ENCODE results near the gene MFNG.

The MFNG gene

DNA sequence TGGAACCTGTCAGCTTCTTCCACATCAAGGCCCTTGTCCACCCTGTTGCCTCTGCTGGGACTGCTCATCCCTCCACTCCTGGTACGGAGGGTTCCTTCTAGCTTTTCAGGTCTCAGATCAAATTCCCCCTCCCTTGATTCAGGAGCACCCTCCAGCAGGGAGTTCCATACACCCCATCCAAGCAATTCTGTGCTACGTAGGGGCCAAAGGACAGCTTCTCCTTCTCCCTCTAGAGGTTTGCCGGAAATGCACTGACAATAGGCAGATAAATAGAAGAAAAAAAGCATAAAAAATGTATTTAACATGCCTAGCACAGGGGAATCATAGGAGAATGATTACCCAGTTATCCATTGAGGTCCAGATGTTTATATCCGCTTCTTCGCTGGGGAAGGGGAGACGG lies 36.3 kb upstream of the MFNG start:
- H3K27me3 ChIP-seq (ENCODE audit: insufficient read depth, low read length, poor library complexity, severe bottlenecking), result no peaks in the 10 kb centered on the region
- H3K9me3 ChIP-seq (ENCODE audit: insufficient read depth, low read depth, low read length), result no peaks in the 10 kb centered on the region
- H4K20me1 ChIP-seq (ENCODE audit: insufficient read depth, low read length, poor library complexity, severe bottlenecking), result no peaks in the 10 kb centered on the region
- no peak overlapping the region for H2AFZ ChIP-seq (ENCODE audit: low read length)
- H3K9ac ChIP-seq (ENCODE audit: low read depth, low read length, poor library complexity, severe bottlenecking), result no peak overlapping the region
- TF ChIP-seq EZH2phosphoT487 (IDR thresholded peaks at IDR 0.05; ENCODE audit: borderline replicate concordance), result no peak
- TF ChIP-seq, protein P1, sequence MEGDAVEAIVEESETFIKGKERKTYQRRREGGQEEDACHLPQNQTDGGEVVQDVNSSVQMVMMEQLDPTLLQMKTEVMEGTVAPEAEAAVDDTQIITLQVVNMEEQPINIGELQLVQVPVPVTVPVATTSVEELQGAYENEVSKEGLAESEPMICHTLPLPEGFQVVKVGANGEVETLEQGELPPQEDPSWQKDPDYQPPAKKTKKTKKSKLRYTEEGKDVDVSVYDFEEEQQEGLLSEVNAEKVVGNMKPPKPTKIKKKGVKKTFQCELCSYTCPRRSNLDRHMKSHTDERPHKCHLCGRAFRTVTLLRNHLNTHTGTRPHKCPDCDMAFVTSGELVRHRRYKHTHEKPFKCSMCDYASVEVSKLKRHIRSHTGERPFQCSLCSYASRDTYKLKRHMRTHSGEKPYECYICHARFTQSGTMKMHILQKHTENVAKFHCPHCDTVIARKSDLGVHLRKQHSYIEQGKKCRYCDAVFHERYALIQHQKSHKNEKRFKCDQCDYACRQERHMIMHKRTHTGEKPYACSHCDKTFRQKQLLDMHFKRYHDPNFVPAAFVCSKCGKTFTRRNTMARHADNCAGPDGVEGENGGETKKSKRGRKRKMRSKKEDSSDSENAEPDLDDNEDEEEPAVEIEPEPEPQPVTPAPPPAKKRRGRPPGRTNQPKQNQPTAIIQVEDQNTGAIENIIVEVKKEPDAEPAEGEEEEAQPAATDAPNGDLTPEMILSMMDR (conservative IDR thresholded peaks at IDR 0.05; ENCODE audit: low read length), result no peak
- no peak overlapping the region for H3K4me3 ChIP-seq (ENCODE audit: low read length, poor library complexity, severe bottlenecking)
- no peaks in the 10 kb centered on the region for H3K9me2 ChIP-seq (replicated peaks; ENCODE audit: low read depth, low read length)
- no peaks in the 10 kb centered on the region for H3K4me1 ChIP-seq (ENCODE audit: insufficient read depth, low read length, poor library complexity, severe bottlenecking)
- H3K36me3 ChIP-seq (ENCODE audit: insufficient read depth, low read length), result no peaks in the 10 kb centered on the region
- no peaks in the 10 kb centered on the region for H3K79me2 ChIP-seq (ENCODE audit: insufficient read depth, low read length)
- H3F3A ChIP-seq (ENCODE audit: low read depth), result no peaks in the 10 kb centered on the region
- H3K4me2 ChIP-seq (ENCODE audit: low read depth, low read length, poor library complexity, severe bottlenecking), result no peak overlapping the region

DNA sequence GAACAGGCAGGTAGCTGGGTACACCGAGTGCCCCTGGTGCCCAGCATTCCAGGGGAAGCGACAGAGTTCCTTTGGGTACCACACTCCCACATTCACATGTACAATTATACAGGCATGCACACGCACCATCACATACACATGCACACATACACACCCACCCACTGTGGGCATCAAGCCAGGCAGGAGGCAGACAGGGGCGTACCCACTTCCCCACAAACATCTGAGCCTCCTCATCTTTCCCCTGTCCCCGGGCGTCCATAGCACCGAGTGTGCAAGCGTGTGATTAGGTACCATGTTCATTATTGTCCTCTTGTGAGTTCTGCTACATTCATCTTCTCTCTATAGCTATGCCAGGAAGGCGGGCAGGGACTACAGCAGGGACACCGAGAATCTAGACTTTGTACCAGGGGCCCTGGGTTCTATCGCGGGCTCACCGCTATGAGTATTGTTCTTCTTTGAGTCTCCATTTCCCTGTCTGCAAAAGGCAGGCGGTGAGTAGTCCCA lies 35.1 kb upstream of the MFNG start:
- Histone ChIP-seq H2AFZ (ENCODE audit: low read length) (no peak overlapping the region), H3K4me3 (ENCODE audit: low read length, poor library complexity, severe bottlenecking) (no peak overlapping the region), H3K4me1 (ENCODE audit: insufficient read depth, low read length, poor library complexity, severe bottlenecking) (no peaks in the 10 kb centered on the region), H3K9ac (ENCODE audit: low read depth, low read length, poor library complexity, severe bottlenecking) (no peak overlapping the region), H3K27me3 (ENCODE audit: insufficient read depth, low read length, poor library complexity, severe bottlenecking) (no peaks in the 10 kb centered on the region), H3K79me2 (ENCODE audit: insufficient read depth, low read length) (no peaks in the 10 kb centered on the region), H3F3A (ENCODE audit: low read depth) (no peaks in the 10 kb centered on the region), H3K36me3 (ENCODE audit: insufficient read depth, low read length) (no peaks in the 10 kb centered on the region), H3K9me2 (replicated peaks; ENCODE audit: low read depth, low read length) (no peaks in the 10 kb centered on the region), H3K9me3 (ENCODE audit: insufficient read depth, low read depth, low read length) (no peaks in the 10 kb centered on the region), H4K20me1 (ENCODE audit: insufficient read depth, low read length, poor library complexity, severe bottlenecking) (no peaks in the 10 kb centered on the region), H3K4me2 (ENCODE audit: low read depth, low read length, poor library complexity, severe bottlenecking) (no peak overlapping the region)
- TF ChIP-seq, protein P1 (conservative IDR thresholded peaks at IDR 0.05; ENCODE audit: low read length), result no peak
- no peak for TF ChIP-seq EZH2phosphoT487 (IDR thresholded peaks at IDR 0.05; ENCODE audit: borderline replicate concordance)

DNA sequence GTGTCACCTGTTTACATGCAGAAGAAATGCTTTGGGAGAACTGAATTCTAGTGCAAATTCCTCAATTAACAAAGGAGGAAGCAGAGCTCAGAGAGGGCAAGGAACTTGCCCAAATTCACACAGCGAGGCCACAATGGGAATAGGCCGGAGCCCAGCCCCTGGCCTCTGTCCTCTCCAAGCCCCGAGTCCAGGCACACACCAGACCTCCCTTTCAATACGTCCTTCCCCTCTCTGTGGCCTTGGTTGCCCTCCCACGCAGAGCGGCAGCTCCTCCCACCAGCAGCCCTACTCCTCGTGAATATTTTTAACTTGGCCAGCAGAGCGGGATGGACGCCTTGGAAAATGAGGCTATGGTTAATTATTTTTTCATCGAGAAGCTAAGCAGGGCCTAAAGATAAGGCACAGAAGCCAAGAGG lies 34.6 kb upstream of the MFNG start:
- Histone ChIP-seq H3F3A (ENCODE audit: low read depth) (no peaks in the 10 kb centered on the region), H3K9me3 (ENCODE audit: insufficient read depth, low read depth, low read length) (no peaks in the 10 kb centered on the region), H3K4me1 (ENCODE audit: insufficient read depth, low read length, poor library complexity, severe bottlenecking) (no peaks in the 10 kb centered on the region), H3K27me3 (ENCODE audit: insufficient read depth, low read length, poor library complexity, severe bottlenecking) (no peaks in the 10 kb centered on the region), H3K36me3 (ENCODE audit: insufficient read depth, low read length) (no peaks in the 10 kb centered on the region), H2AFZ (ENCODE audit: low read length) (no peak overlapping the region), H3K4me2 (ENCODE audit: low read depth, low read length, poor library complexity, severe bottlenecking) (no peak overlapping the region), H3K9me2 (replicated peaks; ENCODE audit: low read depth, low read length) (no peaks in the 10 kb centered on the region), H4K20me1 (ENCODE audit: insufficient read depth, low read length, poor library complexity, severe bottlenecking) (no peaks in the 10 kb centered on the region), H3K79me2 (ENCODE audit: insufficient read depth, low read length) (no peaks in the 10 kb centered on the region), H3K9ac (ENCODE audit: low read depth, low read length, poor library complexity, severe bottlenecking) (no peak overlapping the region), H3K4me3 (ENCODE audit: low read length, poor library complexity, severe bottlenecking) (no peak overlapping the region)
- no peak for TF ChIP-seq EZH2phosphoT487 (IDR thresholded peaks at IDR 0.05; ENCODE audit: borderline replicate concordance)
- TF ChIP-seq, protein P1 (conservative IDR thresholded peaks at IDR 0.05; ENCODE audit: low read length), result no peak

Data from Loucy (cell line).